ENCODE data around the gene NFKBIA. TPM values are rescaled to one million over a fixed set of nuclear protein-coding genes. Genes with fewer than 3 reads are reported as not detected.

Gene NFKBIA
- total and polyA plus RNA-seq, 7 donors, result 48.7 to 151 (median 94.0) TPM

GRCh38 chr14:35390577-35391387 is 13.8 kb downstream of the NFKBIA start:
- Histone ChIP-seq H3K4me3 (no peak overlapping the region), H3K27ac (no peak overlapping the region), H3K27me3 (ENCODE audit: insufficient read depth in 3 of 3, low read length in 2 of 3) (no peaks in the 10 kb centered on the region), H3K36me3 (ENCODE audit: insufficient read depth in 1 of 2, low read depth in 1 of 2) (no peaks in the 10 kb centered on the region), H3K4me1 (peaks cover 9% of the 10 kb centered on the region), H3K9me3 (no peaks in the 10 kb centered on the region)
- no peak for DNase-seq
- intact Hi-C loops (cut with DNase I), result no loop called here
- ATAC-seq, result peak; percentile 32 to 73 (median 48)
- no peak for TF ChIP-seq CTCF (IDR thresholded peaks at IDR 0.05)
- 73 to 78% (median 74%) methylated on average over 9 of the region's 9 CpGs for WGBS, 3 donors

GRCh38 chr14:35389315-35389667 is 15.3 kb downstream of the NFKBIA start:
- peaks cover 23% of the 10 kb centered on the region for H3K4me1 ChIP-seq
- no peak for DNase-seq
- no peak for TF ChIP-seq CTCF (IDR thresholded peaks at IDR 0.05)
- no peak overlapping the region for H3K4me3 ChIP-seq
- ATAC-seq, result no peak
- H3K27me3 ChIP-seq (ENCODE audit: insufficient read depth in 3 of 3, low read length in 2 of 3), result no peaks in the 10 kb centered on the region
- intact Hi-C loops (cut with DNase I), result loop anchor here in 1 of 2 donors (5.0 kb wide), 1 partner anchor 97 kb away; the partner anchor contains the start of gene PSMA6
- H3K27ac ChIP-seq, result no peak overlapping the region
- H3K9me3 ChIP-seq, result no peaks in the 10 kb centered on the region
- 87 to 93% (median 92%) methylated on average over 9 of the region's 9 CpGs for WGBS, 3 donors
- H3K36me3 ChIP-seq (ENCODE audit: insufficient read depth in 1 of 2, low read depth in 1 of 2), result no peaks in the 10 kb centered on the region

GRCh38 chr14:35388656-35389314 is 15.8 kb downstream of the NFKBIA start:
- no peaks in the 10 kb centered on the region for H3K27me3 ChIP-seq (ENCODE audit: insufficient read depth in 3 of 3, low read length in 2 of 3)
- no peak overlapping the region for H3K4me3 ChIP-seq
- 50 to 73% (median 55%) methylated on average over 14 of the region's 14 CpGs for WGBS, 3 donors
- intact Hi-C loops (cut with DNase I), result loop anchor here in 1 of 2 donors (5.0 kb wide), 1 partner anchor 96 kb away; the partner anchor contains the start of gene PSMA6
- no peaks in the 10 kb centered on the region for H3K36me3 ChIP-seq (ENCODE audit: insufficient read depth in 1 of 2, low read depth in 1 of 2)
- ATAC-seq, result peak in 2 of 4 donors; percentile 2 to 21
- DNase-seq, result peak in 1 of 2 donors; percentile 72
- no peaks in the 10 kb centered on the region for H3K9me3 ChIP-seq
- H3K27ac ChIP-seq, result peak overlapping the region; percentile 11
- no peak for TF ChIP-seq CTCF (IDR thresholded peaks at IDR 0.05)
- peaks cover 28% of the 10 kb centered on the region for H3K4me1 ChIP-seq

- WGBS, 3 donors, result 87 to 92% (median 87%) methylated on average over 14 of the region's 14 CpGs
- Histone ChIP-seq H3K4me1 (peaks cover 36% of the 10 kb centered on the region), H3K4me3 (no peak overlapping the region), H3K27me3 (ENCODE audit: insufficient read depth in 3 of 3, low read length in 2 of 3) (no peaks in the 10 kb centered on the region), H3K9me3 (no peaks in the 10 kb centered on the region), H3K36me3 (ENCODE audit: insufficient read depth in 1 of 2, low read depth in 1 of 2) (no peaks in the 10 kb centered on the region), H3K27ac (peak overlapping the region; percentile 11)
- intact Hi-C loops (cut with DNase I), result loop anchor here in 1 of 2 donors (5.0 kb wide), 1 partner anchor 96 kb away; the partner anchor contains the start of gene PSMA6
- ATAC-seq (no peak), DNase-seq (peak in 1 of 2 donors; percentile 10)
- no peak for TF ChIP-seq CTCF (IDR thresholded peaks at IDR 0.05)
These were observed 16.6 kb downstream of the NFKBIA start for GRCh38 chr14:35387713-35388579.
